GM21423 (cell line): ENCODE measurements around the gene EVA1A.

Experiments
- ATAC-seq: cut with Tn5 transposase; IDR thresholded peaks from one replicate; pipeline ENCODE4 v1.9.1; 2021; ENCODE audit warnings: mild to moderate bottlenecking, moderate library complexity; ENCODE audit not compliant: unreplicated experiment

EVA1A gene

DNA sequence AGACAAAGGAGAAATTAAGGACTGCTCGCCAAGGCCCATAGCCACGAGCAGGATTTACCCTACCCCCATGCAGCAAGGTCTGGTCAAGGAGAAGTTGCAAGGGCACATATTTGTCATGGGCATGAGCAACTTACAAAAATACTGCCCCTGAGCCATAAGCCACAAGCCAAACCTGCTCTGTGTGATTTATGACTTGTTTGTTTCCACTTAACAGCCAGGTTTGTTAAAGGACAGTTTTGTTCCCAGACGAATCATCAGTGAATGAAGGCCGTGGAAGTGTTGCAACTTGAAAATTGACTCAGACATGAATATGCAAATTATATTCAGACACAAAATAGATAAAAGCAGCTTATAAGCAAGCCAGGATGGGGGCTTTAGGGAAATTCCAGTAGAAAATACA, 31.3 kb upstream of the EVA1A start:
- no peak for ATAC-seq

DNA sequence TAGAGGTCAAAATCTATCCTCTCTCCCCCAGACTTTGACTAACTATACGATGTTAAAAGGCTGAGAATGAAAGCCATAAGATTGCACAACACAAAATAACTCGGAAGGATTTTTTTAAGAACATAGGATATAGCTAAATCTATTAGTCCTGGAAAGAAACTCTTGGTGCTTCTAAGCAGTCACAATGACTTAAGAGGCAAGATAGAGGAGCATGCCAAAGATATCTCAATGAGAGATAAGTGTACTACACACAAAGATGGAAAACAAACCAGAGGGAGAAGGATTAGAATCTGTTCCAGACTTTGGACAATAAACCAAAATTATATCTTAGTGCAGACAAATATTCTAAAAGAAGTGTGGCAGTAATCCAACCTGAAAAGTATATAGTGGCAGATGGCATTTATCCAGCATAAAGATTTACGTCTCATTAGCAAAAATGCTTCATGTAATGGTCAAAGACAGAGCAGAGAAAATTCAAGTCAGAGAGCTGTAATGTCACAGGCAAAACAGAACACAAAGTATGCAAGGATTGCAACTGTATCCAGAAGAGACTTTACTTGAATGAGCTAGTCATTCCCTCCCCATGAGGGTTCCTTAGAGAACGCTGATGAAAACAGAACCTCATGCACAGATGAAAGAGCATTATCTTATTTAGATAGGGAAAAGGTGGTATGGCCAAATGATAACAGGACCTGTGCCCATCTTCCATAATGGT, 28.8 kb upstream of the EVA1A start:
- no peak for ATAC-seq

DNA sequence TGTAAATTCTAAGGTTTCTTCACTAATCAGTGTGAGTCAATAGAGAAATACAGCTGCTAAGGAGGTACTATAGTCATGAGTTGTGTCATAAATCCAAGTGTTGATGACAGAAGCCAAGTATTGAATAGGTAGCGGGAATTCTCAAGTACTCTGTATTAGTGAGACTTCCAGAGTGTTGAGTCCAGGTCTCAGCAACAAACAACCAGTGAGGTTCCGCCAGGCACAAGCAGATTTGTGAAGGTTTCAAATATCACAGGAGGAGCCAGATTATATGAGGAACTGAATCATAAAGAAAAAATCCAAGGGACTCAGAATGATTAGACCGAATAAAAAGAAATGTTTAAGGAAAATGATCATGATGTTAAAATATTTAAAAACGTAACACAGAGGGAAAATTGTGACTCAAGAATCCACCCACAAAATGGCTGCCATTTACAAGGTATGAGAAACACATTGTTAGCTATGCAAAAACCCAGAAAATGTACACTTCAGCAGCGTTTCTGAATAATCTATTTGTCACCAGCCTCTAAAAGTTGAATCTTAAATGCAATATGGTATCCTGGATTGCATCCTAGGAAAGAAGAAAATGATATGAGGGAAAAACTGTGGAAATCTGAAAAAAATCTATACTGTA, 27.3 kb upstream of the EVA1A start:
- no peak for ATAC-seq

DNA sequence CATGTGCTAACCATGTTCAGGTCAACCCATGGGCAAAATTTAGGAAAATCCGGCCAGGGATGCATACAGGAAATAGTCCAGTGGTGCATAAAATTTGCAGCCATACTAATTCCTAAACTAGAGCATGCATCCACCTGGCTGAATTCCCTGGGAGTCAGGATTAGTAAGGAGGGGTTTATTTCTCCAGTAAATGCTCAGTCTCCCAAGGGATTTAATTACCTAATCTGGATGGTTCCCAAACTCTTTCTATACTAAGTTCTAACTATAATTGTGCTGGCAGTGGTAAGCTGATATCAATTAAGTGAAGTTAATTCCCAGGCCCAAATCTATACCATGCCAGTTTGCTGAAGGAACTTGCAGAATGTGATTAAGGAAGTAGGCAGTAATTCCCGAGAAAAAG, 26.2 kb upstream of the EVA1A start:
- no peak for ATAC-seq

DNA sequence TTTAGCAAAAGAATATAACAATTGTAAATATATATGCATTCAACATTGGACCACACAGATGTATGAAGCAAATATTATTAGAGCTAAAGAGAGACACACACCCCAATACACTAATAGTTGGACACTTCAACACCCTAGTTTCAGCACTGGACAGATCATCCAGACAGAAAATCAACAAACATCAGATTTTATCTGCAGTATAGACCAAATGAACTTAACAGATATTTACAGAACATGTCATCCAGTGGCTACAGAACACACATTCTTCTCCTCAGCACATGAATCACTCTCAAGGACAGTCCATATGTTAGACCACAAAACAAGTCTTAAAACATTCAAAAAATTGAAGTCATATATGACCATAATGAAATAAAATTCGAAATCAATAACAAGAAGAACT, 22.1 kb upstream of the EVA1A start:
- ATAC-seq = no peak

DNA sequence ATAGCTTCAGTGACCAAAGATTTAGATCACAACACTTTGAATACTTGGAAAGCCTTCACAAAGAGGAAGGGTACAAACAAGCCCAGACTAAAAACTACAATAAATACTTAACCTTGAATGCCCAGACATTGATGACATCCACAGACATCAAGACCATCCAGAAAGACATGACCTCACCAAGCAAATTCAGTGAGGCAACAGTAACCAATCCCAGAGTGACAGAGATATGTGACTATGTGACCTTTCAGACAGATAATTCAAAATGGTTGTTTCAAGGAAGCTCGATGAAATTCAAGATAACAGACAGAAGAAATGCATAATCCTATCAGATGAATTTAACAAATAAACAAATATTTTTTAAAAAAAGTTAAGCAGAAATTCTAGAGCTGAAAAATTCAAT, 19.9 kb upstream of the EVA1A start:
- no peak for ATAC-seq

DNA sequence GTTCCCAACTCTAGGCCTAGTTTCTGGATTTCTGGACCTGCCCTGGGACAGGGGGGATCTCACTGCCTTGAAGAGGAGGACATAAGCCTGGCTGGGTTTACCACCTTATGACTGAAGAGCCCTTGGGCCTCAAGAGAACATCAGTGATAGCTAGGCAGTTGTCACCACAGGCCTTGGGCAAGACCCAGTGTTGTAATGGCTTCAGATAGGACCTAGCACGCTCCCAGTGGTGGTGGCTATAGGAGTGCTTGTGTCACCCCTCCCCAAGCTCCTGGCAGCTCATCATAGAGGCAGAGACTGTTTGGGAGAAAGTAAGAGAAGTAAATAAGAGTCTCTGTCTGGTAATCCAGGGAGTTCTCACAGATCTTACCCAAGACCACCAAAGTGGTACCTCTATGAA, 19.4 kb upstream of the EVA1A start:
- ATAC-seq = no peak

DNA sequence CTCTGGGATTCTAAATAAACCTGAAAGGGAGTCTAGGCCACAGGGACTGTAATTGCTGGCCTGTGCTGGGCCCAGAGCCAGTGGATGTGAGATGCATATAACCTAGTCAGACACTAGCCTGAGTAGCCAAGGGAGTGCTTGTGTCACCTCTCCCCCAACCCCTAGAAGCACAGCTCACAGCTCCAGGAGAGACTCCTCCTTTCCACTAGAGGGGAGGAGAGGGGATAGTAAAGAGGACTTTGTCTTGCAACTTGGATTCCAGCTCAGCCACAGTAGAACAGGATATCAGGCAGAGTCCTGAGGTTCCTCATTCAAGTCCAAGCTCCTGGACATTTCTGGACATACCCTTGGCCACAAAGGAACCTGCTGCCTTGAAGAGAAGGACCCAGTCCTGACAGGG, 18.4 kb upstream of the EVA1A start:
- no peak for ATAC-seq

DNA sequence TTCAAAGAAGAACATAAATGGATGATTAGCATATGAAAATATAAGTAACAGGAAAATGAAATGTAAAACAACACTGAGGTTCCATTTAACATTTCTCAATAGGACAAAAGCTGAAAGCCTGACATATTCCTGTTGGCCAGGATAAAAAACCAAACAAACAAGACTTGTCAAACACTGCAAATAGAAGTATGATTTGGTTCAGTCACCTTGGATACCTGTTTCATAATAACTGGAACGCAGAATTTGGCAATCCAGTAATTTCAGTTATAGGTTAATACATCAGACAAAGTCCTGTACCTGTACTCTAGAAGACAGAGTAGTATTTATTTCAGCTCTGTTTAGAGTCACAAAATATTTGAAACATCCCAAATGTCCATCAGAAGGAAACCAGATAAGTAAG, 16.5 kb upstream of the EVA1A start:
- no peak for ATAC-seq

DNA sequence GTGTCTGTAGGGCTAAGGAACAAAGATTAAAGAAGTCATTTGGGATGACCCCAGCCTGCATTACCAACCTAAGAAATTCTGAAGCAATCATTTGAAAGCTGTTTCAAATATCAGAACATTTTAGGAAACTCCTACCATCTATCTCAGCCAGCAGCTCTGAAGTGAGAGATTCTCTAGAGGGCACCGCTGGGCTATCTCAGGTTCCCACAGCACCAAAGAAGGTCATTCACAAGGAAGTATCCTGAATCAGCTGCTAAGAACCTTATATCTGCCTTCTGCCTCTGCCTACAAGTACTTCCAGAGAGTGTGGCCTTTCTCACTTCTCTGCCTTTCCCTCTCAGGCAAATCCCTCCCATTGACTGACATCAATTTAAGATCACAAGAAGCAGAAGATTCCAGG, 13.4 kb upstream of the EVA1A start:
- ATAC-seq = no peak

DNA sequence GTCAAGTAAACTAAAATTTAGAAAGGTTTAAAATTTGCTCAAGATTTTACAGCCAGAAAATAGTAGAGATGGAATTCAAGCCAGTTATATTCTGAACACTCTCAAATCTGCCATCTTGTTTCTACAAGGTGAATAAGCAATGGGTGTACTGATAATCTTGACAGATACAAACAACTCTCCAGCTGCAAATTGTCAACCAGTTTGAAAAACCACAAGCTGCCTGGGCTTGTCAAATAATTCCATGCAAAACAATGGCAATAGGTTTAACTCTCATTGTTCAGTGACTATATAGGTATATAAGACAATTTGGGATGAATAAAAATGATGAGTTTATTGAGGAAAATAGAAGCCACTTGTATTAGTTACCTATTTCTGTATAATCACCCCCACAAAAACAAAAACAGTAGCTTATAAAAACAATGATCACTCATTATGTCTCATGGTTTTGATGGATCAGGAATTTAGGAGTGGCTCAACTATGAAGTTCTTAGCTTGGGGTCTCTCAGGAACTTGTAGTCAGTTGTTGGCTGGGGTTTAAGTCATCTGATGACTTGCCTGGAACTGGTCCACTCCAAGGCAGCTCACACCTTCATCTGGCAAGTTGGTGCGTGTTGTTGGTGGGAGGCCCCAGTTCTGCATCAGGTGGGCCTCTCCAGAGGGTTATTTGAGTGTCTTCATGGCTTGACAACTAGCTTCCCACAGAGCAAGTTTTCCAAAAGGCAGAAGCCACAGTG, 12.6 kb upstream of the EVA1A start:
- ATAC-seq = no peak

DNA sequence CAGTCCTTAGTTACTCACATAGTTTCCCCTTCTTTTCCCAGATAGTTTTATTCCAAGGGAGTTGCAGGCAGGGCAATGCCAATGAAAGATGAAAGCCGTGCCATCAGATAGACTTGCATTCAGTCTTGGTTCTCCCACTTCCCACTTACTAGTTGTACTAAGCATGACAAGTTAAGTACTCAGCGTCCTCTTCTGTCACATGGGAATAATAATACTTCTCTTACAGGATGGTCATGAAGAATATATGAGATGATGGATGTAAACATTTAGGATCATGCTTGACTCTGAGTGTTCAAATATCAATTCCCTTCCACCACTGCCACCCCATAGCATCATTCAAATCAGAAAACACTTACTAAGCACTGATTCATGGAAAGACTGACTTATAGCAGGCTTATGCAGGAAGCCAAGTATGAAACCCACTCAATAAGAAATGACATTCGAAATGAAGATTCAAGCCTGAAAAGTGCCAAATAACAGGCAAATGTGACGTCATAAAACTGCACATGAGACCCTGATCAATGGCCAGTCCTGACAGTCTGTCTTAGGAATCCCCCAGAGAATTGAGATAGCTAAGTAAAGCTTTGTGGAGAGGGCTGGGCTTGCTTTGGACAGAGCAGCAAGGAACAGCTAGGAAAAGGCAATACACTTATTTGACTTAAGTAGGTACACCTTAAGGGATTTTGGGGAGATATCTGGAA, 11.1 kb upstream of the EVA1A start:
- no peak for ATAC-seq

DNA sequence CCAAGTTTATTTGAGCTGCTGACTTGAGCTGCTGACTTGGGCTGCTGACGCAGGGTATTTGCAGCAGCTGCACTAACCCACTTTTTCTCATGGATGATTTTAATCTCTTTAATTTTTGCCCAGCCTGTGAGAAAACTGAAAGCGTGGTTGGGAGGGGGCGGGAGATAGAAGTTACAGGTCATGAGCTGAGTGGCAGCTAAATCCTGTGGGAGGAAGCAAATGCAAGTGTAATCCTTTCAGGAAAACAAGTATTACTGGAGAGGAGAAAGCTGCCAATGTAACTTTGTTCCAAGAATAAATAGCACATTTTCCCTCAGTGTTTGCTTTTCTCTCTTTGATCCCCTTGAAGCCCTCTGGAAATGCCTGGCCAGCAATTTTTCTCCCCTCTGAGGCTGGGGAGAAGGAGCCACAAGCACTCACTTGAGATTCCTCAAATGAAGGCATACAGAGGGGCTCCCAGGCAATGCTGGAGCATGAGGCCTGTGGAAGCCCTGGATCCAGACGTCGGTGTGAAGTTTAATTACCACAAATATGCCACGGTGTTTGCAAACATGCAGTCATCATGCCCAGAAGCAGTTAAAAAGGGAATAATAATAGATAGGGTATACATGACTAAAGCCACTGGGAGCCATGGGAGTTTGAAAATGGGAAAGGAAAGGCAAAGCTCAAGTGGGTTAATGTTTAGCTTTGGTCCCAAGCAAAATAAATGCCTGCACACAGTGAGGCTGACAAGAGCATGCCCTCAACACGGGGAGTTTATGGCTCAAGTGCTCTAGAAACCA, 10.4 kb upstream of the EVA1A start:
- ATAC-seq = no peak

DNA sequence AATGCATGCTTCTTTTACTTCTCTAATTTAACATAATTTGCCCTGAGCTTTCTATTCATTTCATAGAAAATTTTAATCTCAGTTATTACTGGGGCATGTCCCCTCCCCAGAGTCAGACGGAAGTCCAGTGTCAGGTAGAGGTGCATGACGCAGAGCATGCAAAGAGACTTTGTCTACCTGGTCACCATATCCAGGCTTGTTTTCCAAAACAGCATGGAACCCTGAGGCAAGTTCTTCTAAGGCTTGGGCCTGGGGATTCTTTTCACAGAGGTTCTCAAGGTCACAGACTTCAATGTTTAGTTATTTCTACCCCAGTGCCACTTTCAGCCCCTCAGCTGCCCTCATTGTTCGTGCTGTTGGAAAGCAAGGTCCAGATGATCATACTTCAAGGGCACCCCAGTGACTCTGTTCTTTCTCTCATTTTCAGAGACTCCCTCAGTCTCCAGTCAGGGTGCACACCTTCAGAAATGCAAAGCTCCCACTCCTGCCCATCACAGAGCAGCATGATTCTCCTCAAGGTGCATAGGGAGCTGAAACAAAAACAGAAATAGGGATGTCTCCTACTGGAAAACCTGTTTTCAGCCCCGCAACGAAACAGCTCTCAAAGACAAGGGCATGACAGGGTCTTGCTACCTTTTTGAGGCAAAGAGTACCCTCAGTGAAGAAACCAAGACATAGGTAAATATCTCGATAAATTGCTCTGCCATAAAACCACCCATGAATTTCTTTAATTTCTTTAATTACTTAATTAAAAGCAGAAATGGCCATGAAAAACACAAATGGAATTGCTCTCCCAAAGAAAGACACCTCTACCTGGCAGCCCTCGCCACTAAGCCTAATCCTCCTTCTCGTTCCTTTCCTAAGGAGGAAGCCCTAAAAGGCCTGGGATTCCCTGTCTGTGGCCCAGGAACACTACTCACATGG, 9.5 kb upstream of the EVA1A start:
- no peak for ATAC-seq

DNA sequence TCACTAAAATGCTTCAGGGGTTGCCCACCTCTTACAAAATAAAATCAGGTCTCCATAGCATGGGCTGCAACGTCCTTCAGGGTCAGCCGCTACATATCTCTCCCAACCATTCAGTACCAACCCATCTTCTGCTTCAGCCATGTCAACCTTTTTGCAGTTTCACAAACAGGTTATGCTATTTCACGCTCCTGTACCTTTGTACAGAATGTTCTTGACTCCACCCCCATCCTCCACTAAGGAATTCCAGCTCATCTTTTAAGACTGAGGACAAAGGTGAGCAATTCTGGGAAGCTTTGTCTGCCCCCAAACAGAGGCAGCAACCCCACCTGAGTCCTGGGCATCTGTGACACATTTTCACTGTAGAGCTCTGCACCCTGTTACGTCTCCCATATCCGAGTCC, 8.8 kb upstream of the EVA1A start:
- ATAC-seq = no peak

DNA sequence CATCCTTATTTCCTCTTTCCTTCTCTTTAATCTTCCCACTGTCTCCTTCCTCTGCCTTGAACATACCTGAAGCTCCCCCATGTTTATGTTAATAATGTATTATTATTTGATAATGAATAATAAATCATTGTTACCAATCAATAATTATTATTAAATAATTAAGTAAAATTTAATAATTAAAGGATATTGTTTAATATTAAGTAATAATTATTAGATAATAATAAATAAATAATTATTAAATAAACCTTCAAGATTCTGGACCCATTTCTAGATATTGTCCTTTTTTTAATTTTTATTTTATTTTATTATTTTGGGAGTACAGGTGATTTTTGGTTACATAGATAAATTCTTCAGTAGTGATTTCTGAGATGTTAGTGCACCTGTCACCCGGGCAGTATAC, 7.4 kb upstream of the EVA1A start:
- no peak for ATAC-seq

DNA sequence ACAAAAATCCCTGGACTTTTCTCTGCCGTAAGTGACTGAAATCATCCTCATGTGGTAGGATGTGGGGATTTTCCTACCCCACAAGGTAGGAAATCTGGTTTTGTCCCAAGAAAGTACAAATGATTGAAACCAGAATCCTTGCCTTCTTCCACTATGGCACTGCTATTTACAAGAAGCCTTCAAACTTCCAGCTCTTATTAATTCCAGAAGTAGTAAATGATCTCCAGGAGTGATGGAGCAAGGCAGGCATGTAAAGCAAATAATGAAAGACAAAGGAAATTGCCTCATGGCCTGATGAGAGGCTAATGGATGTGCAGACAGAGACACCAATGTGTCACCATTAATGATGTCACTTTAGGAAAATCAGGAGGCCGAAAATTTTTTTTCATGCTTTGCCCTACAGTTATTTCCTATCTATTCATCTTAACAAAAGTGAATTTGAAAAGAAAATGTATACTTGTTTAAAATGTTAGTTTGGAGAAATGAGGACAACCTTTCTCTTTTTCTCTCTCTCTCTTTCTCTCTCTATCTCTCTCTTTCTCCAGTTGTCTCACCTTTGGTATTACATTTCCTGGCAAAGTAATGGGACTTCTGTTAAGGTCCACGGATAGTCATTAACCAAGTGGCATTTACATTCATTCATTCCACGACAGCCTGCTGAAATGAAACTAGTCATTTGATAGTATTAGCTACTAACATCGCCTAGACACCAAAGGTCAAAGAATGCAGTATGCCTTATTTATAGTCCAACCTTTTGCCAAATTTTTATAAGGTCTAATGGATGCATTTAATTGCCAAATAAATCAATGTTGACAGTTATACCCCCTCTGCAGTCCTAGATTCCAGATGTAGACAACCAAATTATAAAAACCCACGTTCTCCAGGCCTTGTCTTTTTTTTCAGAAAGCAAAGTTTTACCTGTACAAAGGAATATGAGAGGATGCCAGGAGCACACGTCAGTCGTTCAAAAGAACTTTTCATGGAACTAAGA, 5.0 kb upstream of the EVA1A start:
- ATAC-seq = no peak

DNA sequence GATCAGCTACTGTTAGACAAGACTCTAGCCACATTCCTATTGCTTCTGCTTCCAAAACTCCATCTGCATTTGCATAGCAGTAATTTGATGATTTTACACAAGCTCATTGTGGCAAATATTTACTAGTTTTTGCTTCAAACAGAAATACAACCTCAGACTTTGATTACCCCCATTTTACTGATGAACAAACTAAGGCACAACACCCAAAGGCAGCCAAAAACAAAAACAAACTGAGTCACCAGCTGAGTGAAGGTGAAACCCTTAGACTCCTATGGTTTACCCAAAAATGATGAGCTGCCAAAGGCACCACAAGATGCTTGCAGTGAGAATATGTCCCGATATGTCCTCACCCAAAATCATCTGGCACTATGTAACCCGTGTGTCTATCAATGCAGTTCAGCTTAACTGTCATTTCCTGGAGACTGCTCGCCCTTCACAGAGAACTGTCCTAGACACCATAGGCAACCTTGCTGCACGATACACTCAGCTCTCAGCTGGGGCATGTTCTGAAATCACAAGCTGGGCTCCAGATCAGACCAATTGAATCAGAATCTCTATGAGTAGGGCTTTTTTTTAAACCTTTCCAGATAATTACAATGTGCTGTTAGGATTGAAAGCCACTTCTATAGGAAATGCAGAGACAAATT, 4.1 kb upstream of the EVA1A start:
- no peak for ATAC-seq
